Germinal center (tissue), 1 donor: ENCODE measurements around the gene PSME2.

Source experiments
- DNase-seq: peaks from one replicate; pipeline ENCODE4 v3.0.0; 2012; ENCODE audit warnings: mixed read lengths, low spot score

PSME2 gene, protein sequence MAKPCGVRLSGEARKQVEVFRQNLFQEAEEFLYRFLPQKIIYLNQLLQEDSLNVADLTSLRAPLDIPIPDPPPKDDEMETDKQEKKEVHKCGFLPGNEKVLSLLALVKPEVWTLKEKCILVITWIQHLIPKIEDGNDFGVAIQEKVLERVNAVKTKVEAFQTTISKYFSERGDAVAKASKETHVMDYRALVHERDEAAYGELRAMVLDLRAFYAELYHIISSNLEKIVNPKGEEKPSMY

DNA sequence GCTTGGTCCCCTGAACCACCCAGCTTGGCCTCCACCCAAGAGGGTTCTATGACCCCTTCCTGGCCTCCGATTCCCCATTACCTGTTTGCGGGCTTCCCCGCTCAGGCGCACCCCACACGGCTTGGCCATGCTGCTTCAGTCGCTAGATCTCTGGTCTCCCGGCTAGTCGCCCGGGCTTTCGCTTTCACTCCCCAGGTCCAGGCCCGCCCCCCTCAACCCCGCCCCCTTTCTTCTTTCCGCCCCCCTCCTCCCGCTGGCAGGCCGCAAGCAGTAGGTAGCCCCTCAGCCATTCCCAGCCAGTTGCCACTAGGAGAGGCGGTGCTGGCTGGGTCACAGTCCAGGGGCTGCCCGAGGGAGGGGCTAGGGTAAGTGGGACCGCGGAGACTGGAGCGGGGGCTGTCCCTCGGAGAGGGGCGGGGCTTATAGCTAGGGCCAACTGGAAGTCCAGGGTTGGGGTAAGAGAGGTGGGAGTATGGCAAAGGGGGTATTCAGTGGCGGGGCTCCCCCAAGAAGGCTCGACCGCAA lies at the start of gene PSME2:
TSS of gene PSME2 (minus strand) at position 158 of the 525 bp plus-strand sequence. CDS start at position 129, 29 bp downstream.
- DNase-seq, result peak; percentile 92

- DNase-seq, result peak; percentile 90
These were observed 49.0 kb upstream of the PSME2 start, which contains the start of gene TM9SF1 for GRCh38 chr14:24195186-24196070. Gene TM9SF1, minus strand, starts transcription at chr14:24195441. Its CDS starts 422 bp downstream, at chr14:24195019.

- DNase-seq, result no peak
These were observed 48.4 kb upstream of the PSME2 start for GRCh38 chr14:24194873-24195185.

GRCh38 chr14:24194186-24194872 lies 47.9 kb upstream of the PSME2 start:
- no peak for DNase-seq

- DNase-seq, result no peak
These were observed 46.5 kb upstream of the PSME2 start for GRCh38 chr14:24192933-24193332.

- DNase-seq, result no peak
These were observed 44.0 kb upstream of the PSME2 start for GRCh38 chr14:24190416-24190815.

GRCh38 chr14:24189460-24189859 lies 43.0 kb upstream of the PSME2 start:
- no peak for DNase-seq

DNA sequence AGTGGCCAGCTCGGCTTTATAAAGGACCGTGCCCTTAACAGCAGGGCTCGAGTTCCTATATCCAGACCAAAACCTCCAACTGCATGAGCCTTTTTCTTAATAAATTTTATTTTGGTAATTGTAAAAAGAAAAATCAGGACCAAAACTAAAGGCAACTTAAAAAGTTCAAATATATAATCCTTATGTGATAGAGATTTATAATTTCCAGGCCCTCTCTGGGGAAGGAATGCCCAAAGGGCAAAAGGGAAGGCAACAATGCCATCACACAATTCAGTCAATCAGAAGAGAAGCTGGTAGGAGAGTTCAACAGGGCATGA lies 42.6 kb upstream of the PSME2 start:
- no peak for DNase-seq

- peak; percentile 94 for DNase-seq
These were observed 42.0 kb upstream of the PSME2 start, which contains the start of gene IPO4 for GRCh38 chr14:24188251-24189058. Gene IPO4, minus strand, starts transcription at chr14:24188816. Its CDS starts 29 bp downstream, at chr14:24188787.

DNA sequence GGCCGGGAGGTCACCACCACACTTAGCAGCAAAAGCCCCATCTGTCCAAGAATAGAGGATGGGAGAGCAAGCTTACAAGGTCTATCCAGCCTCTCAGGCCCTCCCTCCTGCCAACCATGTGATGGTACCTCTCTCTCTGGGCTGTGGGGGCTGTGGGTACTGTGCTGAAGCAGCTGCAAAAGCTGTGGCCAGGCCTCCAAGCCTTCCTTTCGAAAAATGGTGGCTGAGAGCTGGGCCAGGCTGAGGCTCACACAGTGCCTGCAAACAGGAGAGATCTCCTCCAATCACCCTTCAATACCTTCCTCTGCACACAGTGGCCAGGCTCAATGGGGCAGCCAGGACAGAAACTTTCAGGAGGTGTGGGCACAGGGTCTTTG lies 41.1 kb upstream of the PSME2 start:
- DNase-seq, result no peak

DNA sequence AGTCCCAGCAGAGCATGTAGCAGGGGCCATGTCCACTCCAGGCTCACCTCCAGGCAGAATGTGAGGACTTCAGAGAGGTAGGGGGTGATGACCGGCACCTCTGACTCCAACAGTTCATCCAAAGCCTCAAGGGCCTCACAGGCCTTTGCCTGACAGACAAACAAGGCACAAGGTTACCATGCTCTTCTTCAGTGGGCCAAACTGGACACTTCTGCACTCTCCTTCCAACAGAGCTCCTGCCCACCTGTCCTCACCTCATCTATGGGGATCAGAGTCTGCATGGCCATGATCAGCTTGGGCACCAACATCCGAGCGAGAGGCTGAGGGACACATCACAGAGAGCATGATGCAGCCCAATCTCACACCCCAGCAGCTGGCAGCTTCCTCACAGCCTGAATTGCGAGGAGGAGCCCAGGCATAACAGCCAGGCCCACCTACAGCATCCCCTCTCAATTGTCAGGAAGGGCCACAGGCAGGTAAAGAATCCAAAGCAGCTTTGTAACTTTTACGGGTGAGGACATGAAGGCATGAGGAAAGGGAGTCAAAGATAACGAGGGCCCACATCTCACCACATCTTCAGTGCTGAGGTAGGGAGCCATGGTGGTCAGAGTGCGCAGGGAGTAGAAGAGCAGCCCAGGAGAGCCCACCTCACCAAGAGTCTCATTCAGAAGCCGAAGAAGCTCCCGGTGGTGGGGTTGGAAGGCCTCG lies 40.6 kb upstream of the PSME2 start:
- no peak for DNase-seq

DNA sequence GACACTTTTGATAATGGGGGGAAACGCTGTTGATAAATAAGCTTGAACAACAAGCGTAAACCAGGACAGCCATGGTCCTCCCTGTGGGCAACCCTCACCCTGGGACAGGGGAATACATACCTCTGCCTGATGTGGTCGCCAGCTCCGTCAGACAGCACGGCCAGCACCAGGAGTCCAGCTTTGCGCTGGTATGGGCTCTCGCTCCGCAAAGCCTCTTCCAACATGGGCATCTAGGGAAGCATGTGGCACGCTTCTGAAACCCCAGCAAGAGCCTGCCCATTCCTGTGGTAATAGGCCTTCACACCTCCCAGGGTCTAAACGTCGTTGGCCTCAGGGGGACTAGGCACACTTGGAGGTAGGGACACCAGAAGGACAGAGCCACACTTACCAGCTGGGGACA lies 39.3 kb upstream of the PSME2 start:
- DNase-seq, result no peak

DNA sequence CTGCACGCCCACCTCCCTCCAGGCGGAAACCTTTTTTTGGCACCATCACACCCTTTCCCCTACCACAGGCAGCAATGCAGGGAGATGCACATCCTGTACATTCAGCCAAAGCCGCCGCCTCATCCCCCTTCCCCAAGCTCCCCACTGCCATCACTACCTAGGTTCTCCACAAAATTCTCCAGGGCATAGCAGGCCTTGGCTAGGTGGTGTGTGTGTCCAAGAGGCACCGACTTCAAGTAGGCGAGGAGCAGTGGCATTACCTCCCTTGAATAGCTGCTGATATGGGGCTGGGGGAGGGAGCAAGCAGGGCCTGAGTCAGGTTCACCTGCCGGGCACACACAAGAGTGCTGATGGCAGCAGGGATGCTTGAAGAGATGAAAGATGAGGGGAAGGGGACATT lies 38.6 kb upstream of the PSME2 start:
- no peak for DNase-seq

DNA sequence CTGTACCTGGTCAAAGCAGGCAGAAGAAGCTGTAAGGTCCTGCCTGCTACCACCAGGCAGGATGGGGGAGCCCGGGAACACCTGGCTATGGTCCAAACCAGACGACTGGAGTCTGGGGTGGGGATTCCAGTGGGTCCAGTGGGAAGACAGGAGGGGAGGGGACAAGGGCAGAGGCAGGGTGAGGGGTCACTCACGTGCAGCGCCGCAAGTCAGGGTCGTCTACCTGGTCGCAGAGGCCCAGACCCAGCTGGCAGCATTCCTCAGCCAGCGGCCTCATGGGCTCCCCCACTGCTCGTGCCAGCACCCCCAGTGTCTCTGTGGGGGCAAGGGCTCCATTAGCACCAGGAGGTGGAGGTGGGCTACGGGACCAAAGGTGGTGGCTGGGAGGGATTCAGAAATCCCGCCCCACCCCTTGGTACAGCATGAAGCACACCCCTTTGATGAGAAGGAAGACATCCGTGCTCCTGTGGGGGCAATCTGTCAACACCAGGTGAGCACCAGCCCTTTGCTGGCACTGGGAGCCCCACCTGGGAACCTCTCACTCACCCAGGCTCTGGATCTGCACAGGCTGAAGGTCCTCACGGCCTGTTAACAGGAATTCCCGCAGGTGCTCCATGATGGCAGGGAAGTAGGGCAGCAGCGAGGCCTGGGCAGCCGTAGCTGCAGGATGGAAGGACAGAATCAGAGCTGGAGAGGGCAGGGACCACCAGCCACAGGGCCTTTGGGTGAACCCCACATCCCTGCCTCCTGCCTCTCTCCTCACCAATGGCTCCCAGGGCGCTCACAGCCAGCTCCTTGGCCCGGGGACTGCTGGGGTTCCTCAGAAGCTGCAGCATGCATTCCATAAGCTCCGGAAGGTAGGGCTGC lies 37.9 kb upstream of the PSME2 start:
- DNase-seq, result no peak

- no peak for DNase-seq
These were observed 36.6 kb upstream of the PSME2 start for GRCh38 chr14:24183014-24183481.

DNA sequence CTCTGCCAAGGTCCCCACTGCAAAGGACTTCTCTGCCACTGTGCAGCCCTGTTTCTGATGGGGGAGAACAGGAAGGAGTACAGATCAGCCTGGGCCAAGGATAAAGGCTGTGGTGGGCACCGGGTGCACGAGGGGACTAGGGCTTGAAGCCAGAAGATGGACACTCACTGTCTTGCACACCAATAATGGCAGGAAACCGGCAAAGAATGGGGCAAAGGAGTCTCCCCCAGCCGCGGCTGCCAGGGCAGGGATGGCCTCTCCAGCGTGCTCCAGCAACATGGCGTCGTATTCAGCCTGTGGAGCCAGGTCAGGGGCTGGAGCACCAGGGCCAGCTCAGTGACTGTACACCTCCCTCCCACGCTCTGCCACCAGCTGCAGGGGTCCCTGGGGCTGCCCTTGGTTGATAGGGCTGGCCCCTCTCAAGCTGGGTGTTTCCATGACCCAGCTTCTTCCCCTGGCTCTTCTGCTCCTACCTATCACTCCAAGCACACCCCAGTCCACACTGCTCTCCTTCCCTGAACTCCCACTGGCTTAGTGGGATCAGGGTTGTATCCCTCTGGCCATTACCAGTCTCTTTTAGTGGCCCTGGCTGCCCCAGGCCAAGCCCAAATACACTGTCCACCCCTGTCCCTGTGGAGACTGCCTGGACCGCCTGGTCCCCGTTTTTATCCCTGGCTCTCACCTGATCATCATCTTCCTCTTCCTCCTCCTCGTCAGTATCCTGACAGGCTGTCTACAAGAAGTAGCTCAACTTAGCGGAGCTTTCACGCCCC lies 35.9 kb upstream of the PSME2 start:
- DNase-seq, result no peak

- DNase-seq, result no peak
These were observed 35.1 kb upstream of the PSME2 start for GRCh38 chr14:24181371-24182077.

- no peak for DNase-seq
These were observed 33.8 kb upstream of the PSME2 start for GRCh38 chr14:24179961-24180796.
